HL-60/S4 treated with retinoic acid at 250 ng/mL for 4 days and 3 days (cell line): ENCODE measurements around the gene SCYGR4.
"Not testable (repeated sequence)": the region's sequence is repeated elsewhere in the genome, so short reads cannot be mapped to it uniquely, and the experiment has no call there.

Experiments used
- in situ Hi-C: fragments of 300-500 bp; cut with MboI; formaldehyde crosslinking; loops from 2 replicates; pipeline ENCODE4 v1.7.0; 2022; ENCODE audit warnings: low sequenced_read_pairs

SCYGR4 gene

GRCh38 chr2:227665189-227665940 is 48.1 kb downstream of the SCYGR4 start:
- in situ Hi-C loops = no loop called here

DNA sequence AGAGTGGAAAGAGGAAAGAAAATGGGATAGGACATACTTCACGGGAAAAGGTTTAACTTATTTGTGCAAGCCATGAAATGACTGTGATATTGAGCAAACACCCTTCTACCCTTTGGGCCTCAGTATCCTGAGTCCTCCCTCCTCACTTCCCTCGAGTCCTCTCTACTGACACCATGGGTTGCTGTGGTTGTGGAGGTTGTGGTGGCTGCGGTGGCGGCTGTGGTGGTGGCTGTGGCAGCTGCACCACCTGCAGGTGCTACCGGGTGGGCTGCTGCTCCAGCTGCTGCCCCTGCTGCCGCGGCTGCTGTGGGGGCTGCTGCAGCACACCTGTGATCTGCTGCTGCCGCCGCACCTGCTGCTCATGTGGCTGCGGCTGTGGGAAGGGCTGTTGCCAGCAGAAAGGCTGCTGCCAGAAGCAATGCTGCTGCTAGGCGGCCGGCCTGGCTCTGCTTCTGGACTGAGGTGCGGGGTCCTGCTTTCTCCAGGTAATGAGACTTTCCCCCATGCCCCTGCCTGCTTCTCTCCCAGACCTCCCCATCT is 49.4 kb downstream of the SCYGR4 start, which contains the start of gene SCYGR5:
Gene SCYGR5 (plus strand): TSS at position 174 of the 540 bp plus-strand sequence. CDS start 0 bp downstream, at position 174.
- in situ Hi-C loops = not testable (repeated sequence)
